Upper lobe of left lung (tissue), 6 donors: Measurements from ENCODE around the gene TUBB4A. TPM values are rescaled to one million over a fixed set of nuclear protein-coding genes. Genes with fewer than 3 reads are reported as not detected.
A peak's percentile ranks its signal among the peaks of the same experiment; 100 is the strongest.

Experiments used
- ATAC-seq, 2 donors: fragments of 200-7000 bp; cut with Tn5 transposase; one replicate each; pipeline ENCODE4 v1.9.1; 2022; ENCODE audit warnings: mild to moderate bottlenecking in 2 of 2, moderate library complexity in 2 of 2; ENCODE audit not compliant: low FRiP score in 2 of 2
- DNase-seq, 2 donors: peaks; one replicate each; pipeline ENCODE4 v3.0.0-alpha.2; 2019 to 2020
- H3K27ac ChIP-seq, 4 donors: fragments of 200-600 bp; sonication (generic); one replicate each; pipeline ENCODE4 v1.5.1; 2016 to 2019
- H3K27me3 ChIP-seq, 4 donors: fragments of 200-600 bp; sonication (generic); one replicate each; pipeline ENCODE4 v1.5.1; 2017 to 2019
- H3K36me3 ChIP-seq, 4 donors: fragments of 200-600 bp; sonication (generic); one replicate each; pipeline ENCODE4 v1.5.1; 2016 to 2019
- H3K4me1 ChIP-seq, 4 donors: fragments of 200-600 bp; sonication (generic); one replicate each; pipeline ENCODE4 v1.5.1; 2018 to 2019
- H3K4me3 ChIP-seq, 4 donors: fragments of 200-600 bp; sonication (generic); one replicate each; pipeline ENCODE4 v1.5.1; 2017 to 2019; ENCODE audit warnings: mild to moderate bottlenecking in 2 of 4, moderate library complexity in 1 of 4
- H3K9me3 ChIP-seq, 4 donors: fragments of 200-600 bp; sonication (generic); one replicate each; pipeline ENCODE4 v1.5.1; 2018 to 2019
- CTCF ChIP-seq, 6 experiments: fragments of 450-650 bp in 4 of 6; fragments of 200-600 bp in 2 of 6; sonication (generic) in 2 of 6; IDR thresholded peaks; one replicate each; pipeline ENCODE4 v1.5.1; 2016 to 2019; ENCODE audit warnings: antibody characterized with exemption in 6 of 6
- EP300 ChIP-seq, 4 donors: sonication (generic); formaldehyde crosslinking; IDR thresholded peaks; one replicate each; pipeline ENCODE4 v1.5.1; 2017; ENCODE audit warnings: antibody characterized with exemption in 4 of 4, control low read depth in 2 of 4
- POLR2A ChIP-seq, 4 donors: fragments of 450-650 bp; IDR thresholded peaks; one replicate each; pipeline ENCODE4 v1.5.1; 2016 to 2017; ENCODE audit warnings: antibody characterized with exemption in 4 of 4, mild to moderate bottlenecking in 2 of 4
- POLR2AphosphoS5 ChIP-seq, 2 donors: sonication (generic); formaldehyde crosslinking; IDR thresholded peaks; one replicate each; pipeline ENCODE4 v1.5.1; 2017; ENCODE audit warnings: antibody characterized with exemption in 2 of 2
- WGBS, 2 donors: methylation state at CpG; one replicate each; pipeline ENCODE4 v1.1.5; 2017 to 2018; 5-methylcytosine and 5-hydroxymethylcytosine counted together
- total RNA-seq, 6 donors: library from RNA; depleted of rRNA in 4 of 6; stranded (reverse); fragments of >200 nt in 4 of 6; gene quantifications; one replicate each; pipeline versions ENCODE4 v1.1.0 to v1.2.1, GENCODE V29; 2016 to 2021
- donor health status: DM: no; HTN: no; CAD: no; lungs with moderate emphysema.
- donor health status: DM: no; HTN: yes; CAD: no; lungs with severe emphysema.

The TUBB4A gene
- total RNA-seq, 6 donors from 2014 or later: 0.54 to 1.5 (median 0.76) TPM; not detected in 1

DNA sequence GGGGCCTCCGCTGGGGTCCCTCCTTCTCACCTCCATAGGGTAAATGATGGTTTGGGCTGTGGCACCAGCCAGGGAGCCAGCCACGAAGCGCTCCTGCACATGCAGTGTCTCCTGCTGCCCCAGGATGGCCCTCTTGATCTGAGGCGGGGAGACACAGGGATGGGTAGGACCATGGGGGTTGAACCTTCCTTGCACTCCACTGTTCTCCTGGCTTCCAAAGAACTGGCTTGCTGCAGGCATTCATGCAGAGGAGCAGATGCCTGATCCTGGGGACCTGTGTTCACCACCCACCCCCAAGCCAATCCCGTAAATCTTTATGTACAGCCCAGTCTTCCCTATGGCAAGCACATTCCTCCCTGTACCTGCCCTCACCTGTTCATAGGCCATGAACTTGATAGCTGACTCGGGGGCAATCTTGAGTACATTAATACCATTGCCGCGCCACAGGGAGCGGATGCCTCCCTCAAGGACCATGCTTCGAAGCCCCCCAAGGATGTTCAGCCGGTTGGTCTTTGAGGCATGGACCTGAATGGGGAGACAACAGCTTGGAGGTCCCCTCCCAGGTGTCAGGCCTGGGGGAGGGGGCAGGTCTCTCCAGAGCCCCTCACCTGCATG lies 48.1 kb downstream of the TUBB4A start:
- DNase-seq: no peak
- H3K9me3 ChIP-seq: peaks cover 0 to 10% (median 7%) of the 10 kb centered on the region in 4 donors
- WGBS, 2 donors: 93 to 99% methylated on average over 9 to 11 of the region's 11 CpGs
- H3K4me1 ChIP-seq: peaks cover 4 to 8% (median 5%) of the 10 kb centered on the region in 4 donors
- H3K36me3 ChIP-seq: peaks cover 0 to 28% (median 13%) of the 10 kb centered on the region in 4 donors
- TF ChIP-seq EP300 (IDR thresholded peaks at IDR 0.05): no peak
- TF ChIP-seq POLR2AphosphoS5 (IDR thresholded peaks at IDR 0.05): no peak
- TF ChIP-seq CTCF (IDR thresholded peaks at IDR 0.05): no peak
- H3K27ac ChIP-seq: no peak overlapping the region
- H3K4me3 ChIP-seq: no peak overlapping the region
- peaks cover 0 to under 1% (median 0%) of the 10 kb centered on the region in 4 donors for H3K27me3 ChIP-seq
- no peak for ATAC-seq

DNA sequence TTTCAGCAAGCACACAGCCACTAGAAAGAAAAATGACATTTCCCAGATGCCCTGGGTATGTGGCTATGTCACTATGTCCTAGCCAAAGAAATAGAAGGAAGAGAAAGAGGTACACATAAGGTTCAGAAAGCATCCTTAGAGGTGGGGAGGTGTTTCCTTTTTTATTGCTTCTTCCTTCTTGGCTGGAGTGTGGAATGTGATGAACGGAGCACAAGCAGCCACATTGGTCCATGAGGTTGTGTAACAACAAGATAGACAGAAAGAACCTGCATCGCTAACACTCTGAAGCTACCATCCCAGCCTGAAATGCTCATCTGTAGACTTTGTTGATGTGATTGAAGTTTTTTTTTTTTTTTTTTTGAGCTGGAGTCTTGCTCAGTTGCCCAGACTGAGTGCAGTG lies 49.2 kb downstream of the TUBB4A start:
- peaks cover 0 to 10% (median 7%) of the 10 kb centered on the region in 4 donors for H3K9me3 ChIP-seq

DNA sequence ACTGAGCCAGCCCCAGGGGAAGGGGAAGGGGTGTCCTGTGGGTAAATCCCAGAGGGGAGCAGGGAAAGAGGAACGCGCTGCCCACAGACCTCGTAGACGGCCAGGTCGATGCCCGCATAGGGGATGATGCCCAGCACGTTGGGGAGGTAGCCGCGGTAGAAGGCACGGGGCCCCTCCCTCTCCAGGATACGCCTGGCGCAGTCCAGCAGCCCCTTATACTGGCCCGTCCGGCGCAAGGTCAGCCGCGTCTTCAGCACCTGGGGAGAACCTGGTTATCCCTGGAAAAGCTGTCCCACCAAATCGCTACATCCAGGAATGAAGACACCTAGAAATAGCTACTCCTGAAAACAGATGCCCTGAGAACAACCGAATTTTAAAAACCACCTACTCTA lies 49.9 kb downstream of the TUBB4A start:
- no peaks in the 10 kb centered on the region for H3K4me1 ChIP-seq
- peaks cover 0 to 28% (median 13%) of the 10 kb centered on the region in 4 donors for H3K36me3 ChIP-seq
- DNase-seq: peak in 1 of 2 donors; percentile 59
- no peak overlapping the region for H3K27ac ChIP-seq
- TF ChIP-seq CTCF (IDR thresholded peaks at IDR 0.05) (no peak), POLR2A (IDR thresholded peaks at IDR 0.05) (no peak), EP300 (IDR thresholded peaks at IDR 0.05) (no peak), POLR2AphosphoS5 (IDR thresholded peaks at IDR 0.05) (no peak)
- H3K9me3 ChIP-seq: peaks cover 0 to 10% (median 7%) of the 10 kb centered on the region in 4 donors
- ATAC-seq: no peak
- WGBS, 2 donors: 94 to 95% methylated on average over 19 of the region's 19 CpGs
- no peak overlapping the region for H3K4me3 ChIP-seq
- no peaks in the 10 kb centered on the region for H3K27me3 ChIP-seq

More for the DNA sequence above, 49.2 kb downstream of the TUBB4A start:
- DNase-seq (no peak), ATAC-seq (no peak)
- no peak overlapping the region for H3K27ac ChIP-seq
- peaks cover 0 to 28% (median 13%) of the 10 kb centered on the region in 4 donors for H3K36me3 ChIP-seq
- 94 to 97% methylated on average over 2 of the region's 2 CpGs for WGBS, 2 donors
- H3K4me1 ChIP-seq: no peaks in the 10 kb centered on the region
- H3K27me3 ChIP-seq: no peaks in the 10 kb centered on the region
- no peak for TF ChIP-seq POLR2A (IDR thresholded peaks at IDR 0.05)
- no peak for TF ChIP-seq POLR2AphosphoS5 (IDR thresholded peaks at IDR 0.05)
- TF ChIP-seq CTCF (IDR thresholded peaks at IDR 0.05): no peak
- no peak for TF ChIP-seq EP300 (IDR thresholded peaks at IDR 0.05)
- H3K4me3 ChIP-seq: no peak overlapping the region

- DNase-seq (no peak), ATAC-seq (no peak)
- no peak overlapping the region for H3K4me3 ChIP-seq
- TF ChIP-seq POLR2A (IDR thresholded peaks at IDR 0.05): no peak
- no peak for TF ChIP-seq EP300 (IDR thresholded peaks at IDR 0.05)
- TF ChIP-seq POLR2AphosphoS5 (IDR thresholded peaks at IDR 0.05): no peak
- TF ChIP-seq CTCF (IDR thresholded peaks at IDR 0.05): no peak
- H3K27ac ChIP-seq: no peak overlapping the region
- peaks cover 0 to 10% (median 7%) of the 10 kb centered on the region in 4 donors for H3K9me3 ChIP-seq
- H3K27me3 ChIP-seq: no peaks in the 10 kb centered on the region
- H3K4me1 ChIP-seq: no peaks in the 10 kb centered on the region
- 91 to 92% methylated on average over 6 to 7 of the region's 7 CpGs for WGBS, 2 donors
- peaks cover under 1 to 29% (median 13%) of the 10 kb centered on the region in 4 donors for H3K36me3 ChIP-seq
Measured at GRCh38 chr19:6451583-6452222, 50.4 kb downstream of the TUBB4A start.
